Measurements from ENCODE around the gene ADAMTSL1. TPM values are rescaled to one million over a fixed set of nuclear protein-coding genes. Genes with fewer than 3 reads are reported as not detected.

The ADAMTSL1 gene
- total RNA-seq, 4 donors from 2014 or later: 21.3 to 138 (median 125) TPM

DNA sequence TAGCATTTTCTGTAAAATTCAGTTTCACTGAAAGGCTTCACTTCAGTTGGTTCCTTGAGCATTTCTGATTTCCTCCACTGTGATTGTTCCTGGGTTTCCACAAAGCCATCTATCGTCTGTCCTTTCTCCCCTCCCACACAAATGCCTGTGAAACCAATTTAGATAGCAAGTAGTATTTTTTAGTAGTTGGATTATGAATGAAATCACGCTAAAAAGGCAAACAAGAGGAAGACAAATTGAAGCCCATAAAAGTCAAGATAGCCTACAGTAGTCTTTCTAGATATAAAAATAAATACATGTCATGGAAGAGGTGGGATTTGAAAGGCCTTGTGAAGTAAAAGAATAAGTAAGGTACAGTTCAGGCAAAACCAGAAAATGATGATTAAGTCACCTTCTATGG is 162.8 kb downstream of the ADAMTSL1 start:
- H3K4me3 ChIP-seq: no peak overlapping the region
- H3K9me3 ChIP-seq: no peaks in the 10 kb centered on the region
- 40 to 43% methylated on average over 1 to 2 of the region's 2 CpGs for WGBS, 2 donors (ENCODE audit: low coverage in 1 of 2)
- no peaks in the 10 kb centered on the region for H3K27me3 ChIP-seq
- H3K27ac ChIP-seq: no peak overlapping the region
- peaks cover 0 to 15% of the 10 kb centered on the region in 2 donors for H3K36me3 ChIP-seq
- ATAC-seq: no peak
- peaks cover 3 to 35% (median 6%) of the 10 kb centered on the region in 3 donors for H3K4me1 ChIP-seq
- TF ChIP-seq, protein P1, sequence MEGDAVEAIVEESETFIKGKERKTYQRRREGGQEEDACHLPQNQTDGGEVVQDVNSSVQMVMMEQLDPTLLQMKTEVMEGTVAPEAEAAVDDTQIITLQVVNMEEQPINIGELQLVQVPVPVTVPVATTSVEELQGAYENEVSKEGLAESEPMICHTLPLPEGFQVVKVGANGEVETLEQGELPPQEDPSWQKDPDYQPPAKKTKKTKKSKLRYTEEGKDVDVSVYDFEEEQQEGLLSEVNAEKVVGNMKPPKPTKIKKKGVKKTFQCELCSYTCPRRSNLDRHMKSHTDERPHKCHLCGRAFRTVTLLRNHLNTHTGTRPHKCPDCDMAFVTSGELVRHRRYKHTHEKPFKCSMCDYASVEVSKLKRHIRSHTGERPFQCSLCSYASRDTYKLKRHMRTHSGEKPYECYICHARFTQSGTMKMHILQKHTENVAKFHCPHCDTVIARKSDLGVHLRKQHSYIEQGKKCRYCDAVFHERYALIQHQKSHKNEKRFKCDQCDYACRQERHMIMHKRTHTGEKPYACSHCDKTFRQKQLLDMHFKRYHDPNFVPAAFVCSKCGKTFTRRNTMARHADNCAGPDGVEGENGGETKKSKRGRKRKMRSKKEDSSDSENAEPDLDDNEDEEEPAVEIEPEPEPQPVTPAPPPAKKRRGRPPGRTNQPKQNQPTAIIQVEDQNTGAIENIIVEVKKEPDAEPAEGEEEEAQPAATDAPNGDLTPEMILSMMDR (IDR thresholded peaks at IDR 0.05): no peak
- TF ChIP-seq EP300 (IDR thresholded peaks at IDR 0.05): no peak
- TF ChIP-seq POLR2A (IDR thresholded peaks at IDR 0.05): no peak
- TF ChIP-seq POLR2AphosphoS5 (IDR thresholded peaks at IDR 0.05): no peak

DNA sequence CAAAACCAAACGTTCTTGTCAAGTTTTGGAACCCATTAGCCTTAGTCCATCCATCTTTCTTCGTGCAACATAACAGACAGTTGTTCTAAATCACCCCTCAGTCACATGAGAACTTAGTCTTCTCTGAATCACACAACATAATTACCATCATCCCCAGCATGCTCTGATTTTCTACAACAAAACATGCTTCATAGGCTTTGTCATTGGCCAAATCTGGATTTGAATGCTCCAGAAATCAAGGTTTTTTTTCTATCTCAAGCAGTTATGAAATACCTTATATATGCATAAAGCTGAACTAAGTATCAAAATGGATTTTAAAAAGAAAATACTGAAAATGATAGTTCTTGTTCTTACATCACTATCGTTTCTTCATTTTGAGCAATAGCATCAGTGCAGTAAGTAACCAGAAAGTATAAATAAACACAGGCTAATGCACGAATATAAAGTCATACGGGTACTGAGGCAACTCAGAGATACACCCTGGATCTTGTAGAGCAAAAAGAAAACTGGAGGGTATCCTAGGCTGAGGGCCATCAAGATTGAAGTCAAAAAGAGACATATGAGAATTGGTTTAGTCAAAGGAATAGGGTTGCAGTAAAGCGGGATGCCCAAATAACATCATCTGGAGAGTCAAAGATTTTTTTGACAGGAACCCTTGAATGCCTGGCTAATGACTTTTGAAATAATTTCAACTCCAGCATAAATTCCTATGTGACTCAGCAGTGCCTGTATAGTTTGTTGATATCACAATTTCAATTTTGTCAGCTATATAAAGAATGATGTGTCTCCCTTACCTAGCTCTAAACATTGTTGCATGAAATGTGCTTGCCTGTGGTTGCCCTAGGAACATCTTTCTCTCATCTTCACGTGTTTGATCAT is 164.7 kb downstream of the ADAMTSL1 start:
- ATAC-seq: no peak
- Histone ChIP-seq H3K9me3 (no peaks in the 10 kb centered on the region), H3K36me3 (peaks cover 0 to 15% of the 10 kb centered on the region in 2 donors), H3K27ac (no peak overlapping the region), H3K4me1 (peaks cover 0 to 16% (median 0%) of the 10 kb centered on the region in 3 donors), H3K4me3 (no peak overlapping the region), H3K27me3 (no peaks in the 10 kb centered on the region)
- WGBS, 2 donors (ENCODE audit: low coverage in 1 of 2): 67 to 77% methylated on average over 6 to 7 of the region's 7 CpGs
- TF ChIP-seq POLR2A (IDR thresholded peaks at IDR 0.05): no peak

DNA sequence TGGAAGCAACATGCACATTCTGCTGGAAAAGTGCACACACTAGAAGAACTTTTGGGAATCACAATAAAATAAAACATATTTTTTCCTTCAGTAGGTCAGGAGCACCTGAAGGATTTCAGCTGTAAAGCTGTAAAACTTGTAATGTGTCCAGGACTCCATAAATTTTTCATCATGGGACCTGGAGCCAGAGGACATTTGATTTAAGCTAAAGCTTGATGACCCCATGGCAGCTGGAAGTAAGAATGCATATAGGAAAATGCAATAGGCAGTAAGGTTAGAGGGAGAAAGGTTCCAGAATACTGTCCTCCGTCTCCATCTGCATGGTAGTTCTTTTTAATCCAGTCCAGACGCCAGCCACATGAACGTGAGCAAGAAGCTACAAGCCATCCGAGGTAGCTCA is 166.0 kb downstream of the ADAMTSL1 start:
- ATAC-seq: no peak
- H3K9me3 ChIP-seq: no peaks in the 10 kb centered on the region
- 53 to 80% methylated on average over 4 of the region's 4 CpGs for WGBS, 2 donors (ENCODE audit: low coverage in 1 of 2)
- H3K27me3 ChIP-seq: no peaks in the 10 kb centered on the region
- H3K27ac ChIP-seq: no peak overlapping the region
- TF ChIP-seq EP300 (IDR thresholded peaks at IDR 0.05) (no peak), POLR2AphosphoS5 (IDR thresholded peaks at IDR 0.05) (no peak), POLR2A (IDR thresholded peaks at IDR 0.05) (no peak)
- TF ChIP-seq, protein P1 (IDR thresholded peaks at IDR 0.05): no peak
- peaks cover 0 to 15% of the 10 kb centered on the region in 2 donors for H3K36me3 ChIP-seq
- no peak overlapping the region for H3K4me3 ChIP-seq
- H3K4me1 ChIP-seq: peaks cover 0 to 11% (median 0%) of the 10 kb centered on the region in 3 donors

DNA sequence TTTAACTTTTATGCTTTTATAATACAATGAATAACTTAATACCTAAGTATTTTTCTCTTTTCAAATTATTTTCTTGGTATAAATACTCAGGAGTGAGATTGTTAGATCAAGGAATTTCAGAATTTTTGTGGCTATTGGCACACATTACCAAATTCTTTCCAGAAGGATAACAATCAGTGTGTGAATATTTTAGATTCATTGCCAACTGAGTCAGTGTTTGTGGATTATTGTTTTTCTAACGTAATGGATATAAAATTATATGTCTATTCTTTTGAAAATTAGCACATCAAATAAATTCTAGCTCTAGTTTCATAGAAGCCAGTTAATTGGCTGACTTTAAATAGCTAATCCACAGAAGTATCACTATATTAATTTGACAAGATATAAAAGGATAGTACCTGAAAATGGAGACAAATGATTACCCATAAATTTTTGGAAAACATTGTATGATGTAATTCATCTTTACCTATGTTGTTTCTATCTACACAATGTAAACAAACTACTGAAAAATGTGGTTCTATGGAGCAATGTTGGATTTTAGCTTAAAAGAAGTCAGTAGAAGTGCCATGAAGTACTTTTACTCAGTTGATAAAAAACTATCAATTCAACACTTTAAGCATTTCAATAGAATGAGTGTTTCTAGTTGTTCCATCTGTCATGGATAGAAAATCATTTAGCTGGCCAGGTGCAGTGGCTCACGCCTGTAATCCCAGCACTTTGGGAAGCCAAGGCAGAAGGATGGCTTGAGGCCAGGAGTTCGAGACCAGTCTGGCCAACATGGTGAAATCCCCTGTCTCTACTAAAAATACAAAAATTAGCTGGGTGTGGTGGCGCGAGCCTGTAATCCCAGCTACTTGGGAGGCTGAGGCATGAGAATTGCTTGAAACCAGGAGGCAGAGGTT is 185.1 kb downstream of the ADAMTSL1 start:
- no peaks in the 10 kb centered on the region for H3K9me3 ChIP-seq
- H3K4me1 ChIP-seq: no peaks in the 10 kb centered on the region
- ATAC-seq: no peak
- H3K36me3 ChIP-seq: peaks cover 0 to 12% of the 10 kb centered on the region in 2 donors
- TF ChIP-seq POLR2AphosphoS5 (IDR thresholded peaks at IDR 0.05): no peak
- TF ChIP-seq POLR2A (IDR thresholded peaks at IDR 0.05): no peak
- TF ChIP-seq, protein P1 (IDR thresholded peaks at IDR 0.05): no peak
- TF ChIP-seq EP300 (IDR thresholded peaks at IDR 0.05): no peak
- H3K27me3 ChIP-seq: no peaks in the 10 kb centered on the region
- H3K4me3 ChIP-seq: no peak overlapping the region
- H3K27ac ChIP-seq: no peak overlapping the region
- WGBS, 2 donors (ENCODE audit: low coverage in 1 of 2): 81 to 82% methylated on average over 5 of the region's 5 CpGs

DNA sequence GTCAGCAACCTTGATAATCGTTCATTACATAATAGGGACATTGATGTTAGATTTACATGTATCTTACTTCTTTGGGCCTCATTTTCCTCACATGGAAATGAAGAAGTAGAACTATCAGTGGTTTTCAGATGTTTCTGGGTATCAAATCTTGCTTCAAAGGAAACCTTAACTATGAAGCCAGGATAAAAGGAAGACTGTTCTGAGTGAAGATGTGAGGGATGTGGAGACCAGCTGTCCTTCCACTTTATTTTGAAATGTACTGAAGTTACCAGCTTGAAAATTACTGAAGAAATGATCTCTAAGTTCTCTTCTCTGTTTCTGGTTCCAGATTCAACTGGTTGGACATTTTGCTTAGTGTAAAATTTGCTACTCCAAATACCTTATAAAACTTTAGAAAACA is 186.0 kb downstream of the ADAMTSL1 start:
- TF ChIP-seq POLR2AphosphoS5 (IDR thresholded peaks at IDR 0.05) (no peak), POLR2A (IDR thresholded peaks at IDR 0.05) (no peak), EP300 (IDR thresholded peaks at IDR 0.05) (no peak)
- TF ChIP-seq, protein P1 (IDR thresholded peaks at IDR 0.05): no peak
- 60 to 80% methylated on average over 1 of the region's 1 CpG for WGBS, 2 donors (ENCODE audit: low coverage in 1 of 2)
- ATAC-seq: no peak

More for the DNA sequence above, 186.0 kb downstream of the ADAMTSL1 start:
- H3K36me3 ChIP-seq: peaks cover 0 to 12% of the 10 kb centered on the region in 2 donors
- H3K9me3 ChIP-seq: no peaks in the 10 kb centered on the region
- no peaks in the 10 kb centered on the region for H3K4me1 ChIP-seq
- no peak overlapping the region for H3K4me3 ChIP-seq
- H3K27me3 ChIP-seq: no peaks in the 10 kb centered on the region
- H3K27ac ChIP-seq: no peak overlapping the region
